Measurements from ENCODE around the gene TMEM186. TPM values are rescaled to one million over a fixed set of nuclear protein-coding genes. Genes with fewer than 3 reads are reported as not detected.

TMEM186 gene
- total and polyA plus RNA-seq, 2 donors: 6.3 to 14.2 TPM

GRCh38 chr16:8816967-8817655 lies 19.7 kb upstream of the TMEM186 start:
- Histone ChIP-seq H3K27me3 (ENCODE audit: control insufficient read depth in 2 of 2, insufficient read depth in 1 of 2, low read length in 1 of 2) (no peaks in the 10 kb centered on the region), H3K36me3 (ENCODE audit: control insufficient read depth in 2 of 2, insufficient read depth in 2 of 2, low read length in 1 of 2) (peaks cover 37 to 40% of the 10 kb centered on the region in 2 donors)
- WGBS: 23% methylated on average over 6 of the region's 6 CpGs

GRCh38 chr16:8814095-8814806 lies 16.8 kb upstream of the TMEM186 start:
- Histone ChIP-seq H3K9me3 (ENCODE audit: control insufficient read depth in 2 of 2, insufficient read depth in 1 of 2, low read length in 1 of 2) (no peaks in the 10 kb centered on the region), H3K27me3 (ENCODE audit: control insufficient read depth in 2 of 2, insufficient read depth in 1 of 2, low read length in 1 of 2) (no peaks in the 10 kb centered on the region), H3K4me3 (ENCODE audit: low read length in 2 of 2) (no peak overlapping the region), H3K4me1 (ENCODE audit: control insufficient read depth in 2 of 2, insufficient read depth in 2 of 2, low read length in 2 of 2) (peaks cover 8 to 19% of the 10 kb centered on the region in 2 donors), H3K27ac (ENCODE audit: low read depth in 1 of 2, low read length in 1 of 2) (no peak overlapping the region), H3K36me3 (ENCODE audit: control insufficient read depth in 2 of 2, insufficient read depth in 2 of 2, low read length in 1 of 2) (peaks cover 45 to 50% of the 10 kb centered on the region in 2 donors)
- WGBS: 95% methylated on average over 14 of the region's 14 CpGs
- DNase-seq (ENCODE audit: low read depth in 6 of 9, low spot score in 9 of 9): no peak

More at GRCh38 chr16:8816967-8817655, 19.7 kb upstream of the TMEM186 start:
- H3K27ac ChIP-seq (ENCODE audit: low read depth in 1 of 2, low read length in 1 of 2): peak overlapping the region; percentile 34 to 81
- no peak overlapping the region for H3K4me3 ChIP-seq (ENCODE audit: low read length in 2 of 2)
- no peaks in the 10 kb centered on the region for H3K9me3 ChIP-seq (ENCODE audit: control insufficient read depth in 2 of 2, insufficient read depth in 1 of 2, low read length in 1 of 2)
- H3K4me1 ChIP-seq (ENCODE audit: control insufficient read depth in 2 of 2, insufficient read depth in 2 of 2, low read length in 2 of 2): peaks cover 8 to 19% of the 10 kb centered on the region in 2 donors
- peak in 8 of 9 donors; percentile 30 to 82 (median 50) for DNase-seq (ENCODE audit: low read depth in 6 of 9, low spot score in 9 of 9)

- Histone ChIP-seq H3K4me3 (ENCODE audit: low read length in 2 of 2) (no peak overlapping the region), H3K9me3 (ENCODE audit: control insufficient read depth in 2 of 2, insufficient read depth in 1 of 2, low read length in 1 of 2) (no peaks in the 10 kb centered on the region), H3K36me3 (ENCODE audit: control insufficient read depth in 2 of 2, insufficient read depth in 2 of 2, low read length in 1 of 2) (peaks cover 62 to 63% of the 10 kb centered on the region in 2 donors), H3K4me1 (ENCODE audit: control insufficient read depth in 2 of 2, insufficient read depth in 2 of 2, low read length in 2 of 2) (peaks cover 8 to 9% of the 10 kb centered on the region in 2 donors), H3K27me3 (ENCODE audit: control insufficient read depth in 2 of 2, insufficient read depth in 1 of 2, low read length in 1 of 2) (no peaks in the 10 kb centered on the region), H3K27ac (ENCODE audit: low read depth in 1 of 2, low read length in 1 of 2) (no peak overlapping the region)
- 80% methylated on average over 12 of the region's 12 CpGs for WGBS
- DNase-seq (ENCODE audit: low read depth in 6 of 9, low spot score in 9 of 9): no peak
Measured at GRCh38 chr16:8812162-8812843, 14.9 kb upstream of the TMEM186 start.

GRCh38 chr16:8808613-8809353 lies 11.3 kb upstream of the TMEM186 start:
- Histone ChIP-seq H3K9me3 (ENCODE audit: control insufficient read depth in 2 of 2, insufficient read depth in 1 of 2, low read length in 1 of 2) (no peaks in the 10 kb centered on the region), H3K27me3 (ENCODE audit: control insufficient read depth in 2 of 2, insufficient read depth in 1 of 2, low read length in 1 of 2) (no peaks in the 10 kb centered on the region), H3K36me3 (ENCODE audit: control insufficient read depth in 2 of 2, insufficient read depth in 2 of 2, low read length in 1 of 2) (peaks cover 62 to 75% of the 10 kb centered on the region in 2 donors), H3K4me1 (ENCODE audit: control insufficient read depth in 2 of 2, insufficient read depth in 2 of 2, low read length in 2 of 2) (no peaks in the 10 kb centered on the region), H3K4me3 (ENCODE audit: low read length in 2 of 2) (no peak overlapping the region), H3K27ac (ENCODE audit: low read depth in 1 of 2, low read length in 1 of 2) (no peak overlapping the region)
- no peak for DNase-seq (ENCODE audit: low read depth in 6 of 9, low spot score in 9 of 9)
- WGBS: 96% methylated on average over 11 of the region's 11 CpGs

GRCh38 chr16:8808009-8808408 lies 10.6 kb upstream of the TMEM186 start:
- Histone ChIP-seq H3K4me3 (ENCODE audit: low read length in 2 of 2) (no peak overlapping the region), H3K36me3 (ENCODE audit: control insufficient read depth in 2 of 2, insufficient read depth in 2 of 2, low read length in 1 of 2) (peaks cover 61 to 72% of the 10 kb centered on the region in 2 donors), H3K4me1 (ENCODE audit: control insufficient read depth in 2 of 2, insufficient read depth in 2 of 2, low read length in 2 of 2) (no peaks in the 10 kb centered on the region), H3K9me3 (ENCODE audit: control insufficient read depth in 2 of 2, insufficient read depth in 1 of 2, low read length in 1 of 2) (no peaks in the 10 kb centered on the region), H3K27ac (ENCODE audit: low read depth in 1 of 2, low read length in 1 of 2) (no peak overlapping the region), H3K27me3 (ENCODE audit: control insufficient read depth in 2 of 2, insufficient read depth in 1 of 2, low read length in 1 of 2) (no peaks in the 10 kb centered on the region)
- no peak for DNase-seq (ENCODE audit: low read depth in 6 of 9, low spot score in 9 of 9)
- WGBS: 98% methylated on average over 3 of the region's 3 CpGs

GRCh38 chr16:8807189-8807588 lies 9.8 kb upstream of the TMEM186 start:
- no peaks in the 10 kb centered on the region for H3K4me1 ChIP-seq (ENCODE audit: control insufficient read depth in 2 of 2, insufficient read depth in 2 of 2, low read length in 2 of 2)
- whole genome bisulfite sequencing: 98% methylated on average over 5 of the region's 5 CpGs
- no peak for DNase-seq (ENCODE audit: low read depth in 6 of 9, low spot score in 9 of 9)
- no peaks in the 10 kb centered on the region for H3K9me3 ChIP-seq (ENCODE audit: control insufficient read depth in 2 of 2, insufficient read depth in 1 of 2, low read length in 1 of 2)
- H3K4me3 ChIP-seq (ENCODE audit: low read length in 2 of 2): no peak overlapping the region
- no peaks in the 10 kb centered on the region for H3K27me3 ChIP-seq (ENCODE audit: control insufficient read depth in 2 of 2, insufficient read depth in 1 of 2, low read length in 1 of 2)
- no peak overlapping the region for H3K27ac ChIP-seq (ENCODE audit: low read depth in 1 of 2, low read length in 1 of 2)
- peaks cover 58 to 72% of the 10 kb centered on the region in 2 donors for H3K36me3 ChIP-seq (ENCODE audit: control insufficient read depth in 2 of 2, insufficient read depth in 2 of 2, low read length in 1 of 2)

GRCh38 chr16:8806272-8806983 lies 9.0 kb upstream of the TMEM186 start:
- WGBS: 99% methylated on average over 13 of the region's 13 CpGs
- no peaks in the 10 kb centered on the region for H3K4me1 ChIP-seq (ENCODE audit: control insufficient read depth in 2 of 2, insufficient read depth in 2 of 2, low read length in 2 of 2)
- DNase-seq (ENCODE audit: low read depth in 6 of 9, low spot score in 9 of 9): no peak
- no peak overlapping the region for H3K27ac ChIP-seq (ENCODE audit: low read depth in 1 of 2, low read length in 1 of 2)
- peaks cover 57 to 72% of the 10 kb centered on the region in 2 donors for H3K36me3 ChIP-seq (ENCODE audit: control insufficient read depth in 2 of 2, insufficient read depth in 2 of 2, low read length in 1 of 2)
- H3K4me3 ChIP-seq (ENCODE audit: low read length in 2 of 2): no peak overlapping the region
- H3K9me3 ChIP-seq (ENCODE audit: control insufficient read depth in 2 of 2, insufficient read depth in 1 of 2, low read length in 1 of 2): no peaks in the 10 kb centered on the region
- no peaks in the 10 kb centered on the region for H3K27me3 ChIP-seq (ENCODE audit: control insufficient read depth in 2 of 2, insufficient read depth in 1 of 2, low read length in 1 of 2)

GRCh38 chr16:8804313-8804712 lies 6.9 kb upstream of the TMEM186 start:
- Histone ChIP-seq H3K27ac (ENCODE audit: low read depth in 1 of 2, low read length in 1 of 2) (no peak overlapping the region), H3K9me3 (ENCODE audit: control insufficient read depth in 2 of 2, insufficient read depth in 1 of 2, low read length in 1 of 2) (no peaks in the 10 kb centered on the region), H3K4me3 (ENCODE audit: low read length in 2 of 2) (no peak overlapping the region), H3K4me1 (ENCODE audit: control insufficient read depth in 2 of 2, insufficient read depth in 2 of 2, low read length in 2 of 2) (peaks cover 0 to under 1% of the 10 kb centered on the region in 2 donors), H3K36me3 (ENCODE audit: control insufficient read depth in 2 of 2, insufficient read depth in 2 of 2, low read length in 1 of 2) (peaks cover 48 to 60% of the 10 kb centered on the region in 2 donors), H3K27me3 (ENCODE audit: control insufficient read depth in 2 of 2, insufficient read depth in 1 of 2, low read length in 1 of 2) (no peaks in the 10 kb centered on the region)
- DNase-seq (ENCODE audit: low read depth in 6 of 9, low spot score in 9 of 9): no peak
- 97% methylated on average over 6 of the region's 6 CpGs for WGBS
